SU-DHL-6 (cell line): ENCODE measurements around the gene CARMIL3.

Experiments used
- H2AFZ ChIP-seq: fragments of 200-600 bp; sonication (generic); 2 replicates; pipeline ENCODE4 v1.6.1; 2014; ENCODE audit warnings: low read depth, mild to moderate bottlenecking, moderate library complexity, mixed read lengths, antibody characterized with exemption, low read length; ENCODE audit not compliant: severe bottlenecking
- H3F3A ChIP-seq: fragments of 200-600 bp; shearing (Covaris generic); 2 replicates; pipeline ENCODE4 v1.6.0; 2016; ENCODE audit warnings: antibody characterized with exemption, mild to moderate bottlenecking; ENCODE audit not compliant: insufficient read depth
- H3K27ac ChIP-seq: fragments of 200-600 bp; sonication (generic); 2 replicates; pipeline ENCODE4 v1.5.1; 2016; ENCODE audit warnings: low read depth, mild to moderate bottlenecking, low read length, moderate library complexity, mixed read lengths
- H3K27me3 ChIP-seq: fragments of 200-600 bp; sonication (generic), shearing (Covaris generic); 2 replicates; pipeline ENCODE4 v1.6.0; 2014; ENCODE audit warnings: mild to moderate bottlenecking, low read length
- H3K36me3 ChIP-seq: fragments of 200-600 bp; sonication (generic); 2 replicates; pipeline ENCODE4 v1.6.1; 2014; ENCODE audit warnings: mild to moderate bottlenecking, low read length, mixed read lengths
- H3K4me2 ChIP-seq: fragments of 300-600, 200-600 bp; shearing (Covaris generic), sonication (generic); 2 replicates; pipeline ENCODE4 v1.6.0; 2014; ENCODE audit warnings: low read length, low read depth, mild to moderate bottlenecking; ENCODE audit not compliant: poor library complexity, severe bottlenecking
- H3K4me3 ChIP-seq: fragments of 200-600 bp; sonication (generic); 2 replicates; pipeline ENCODE4 v1.5.1; 2014; ENCODE audit warnings: antibody characterized with exemption, low read length, mild to moderate bottlenecking, mixed read lengths; ENCODE audit not compliant: insufficient read depth, poor library complexity, severe bottlenecking
- H3K79me2 ChIP-seq: fragments of 200-600 bp; sonication (generic); 2 replicates; pipeline ENCODE4 v1.6.1; 2014; ENCODE audit warnings: mild to moderate bottlenecking, low read length, moderate library complexity; ENCODE audit not compliant: insufficient read depth
- H3K9ac ChIP-seq: fragments of 200-600 bp; sonication (generic); 2 replicates; pipeline ENCODE4 v1.7.0; 2014; ENCODE audit warnings: mild to moderate bottlenecking, low read length
- H3K9me2 ChIP-seq: fragments of 200-600 bp; sonication (generic); replicated peaks from 2 replicates; pipeline ENCODE4 v1.6.1; 2014; ENCODE audit warnings: low read length; ENCODE audit not compliant: insufficient read depth
- H3K9me3 ChIP-seq: fragments of 200-600 bp; sonication (generic); 2 replicates; pipeline ENCODE4 v1.6.1; 2014; ENCODE audit warnings: low read length, mixed read lengths; ENCODE audit not compliant: insufficient read depth
- H4K20me1 ChIP-seq: fragments of 200-600 bp; sonication (generic); 2 replicates; pipeline ENCODE4 v1.6.1; 2014; ENCODE audit warnings: low read depth, mild to moderate bottlenecking, antibody characterized with exemption, low read length, moderate library complexity, mixed read lengths
- EZH2phosphoT487 ChIP-seq: fragments of 200-600 bp; sonication (generic), shearing (Covaris generic); conservative IDR thresholded peaks from 2 replicates; pipeline ENCODE4 v1.6.1; 2018; ENCODE audit warnings: mild to moderate bottlenecking, antibody characterized with exemption, low read length, moderate library complexity, mixed read lengths
- TF ChIP-seq, protein P1 (sequence below): fragments of 200-600 bp; sonication (generic); IDR thresholded peaks from one replicate; pipeline ENCODE4 v1.5.1; 2017; ENCODE audit warnings: antibody characterized with exemption, mild to moderate bottlenecking, low read length, moderate library complexity; ENCODE audit not compliant: insufficient read depth, poor library complexity, severe bottlenecking

Gene CARMIL3

DNA sequence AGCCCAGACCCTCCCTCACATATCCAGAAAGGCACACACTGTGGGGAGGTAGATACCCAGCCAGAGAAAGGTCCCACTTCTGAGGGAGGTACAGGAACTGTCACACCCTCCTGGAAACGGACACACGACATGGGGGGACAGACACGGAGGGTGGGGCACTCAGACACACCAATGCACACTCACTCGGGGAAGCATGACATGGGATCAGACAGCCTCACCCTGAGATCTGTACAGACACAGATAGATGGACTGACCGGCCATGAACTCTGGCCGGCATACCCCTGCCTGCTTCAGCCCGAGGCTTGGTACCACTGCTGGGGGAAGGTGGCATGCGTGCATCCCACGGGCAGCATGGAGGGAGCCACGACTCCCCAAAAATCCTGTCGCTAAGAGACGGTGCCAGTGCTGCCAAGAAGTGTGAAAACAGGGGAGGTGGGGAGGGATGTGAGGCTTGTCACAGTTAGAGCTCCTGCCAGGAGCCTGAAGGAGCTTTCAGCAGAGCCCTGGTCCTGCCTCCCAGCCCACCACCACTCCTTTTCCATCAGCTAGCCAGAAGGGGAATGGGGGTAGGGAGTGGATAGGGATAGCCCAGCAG is 20.1 kb downstream of the CARMIL3 start:
- Histone ChIP-seq H3K9me2 (no peaks in the 10 kb centered on the region), H3K79me2 (no peaks in the 10 kb centered on the region), H3K4me2 (no peak overlapping the region), H2AFZ (no peak overlapping the region), H3F3A (no peaks in the 10 kb centered on the region), H3K4me3 (no peak overlapping the region), H3K27ac (no peak overlapping the region), H3K9ac (no peak overlapping the region), H3K36me3 (no peaks in the 10 kb centered on the region), H4K20me1 (no peaks in the 10 kb centered on the region), H3K9me3 (no peaks in the 10 kb centered on the region), H3K27me3 (no peaks in the 10 kb centered on the region)
- TF ChIP-seq, protein P1, sequence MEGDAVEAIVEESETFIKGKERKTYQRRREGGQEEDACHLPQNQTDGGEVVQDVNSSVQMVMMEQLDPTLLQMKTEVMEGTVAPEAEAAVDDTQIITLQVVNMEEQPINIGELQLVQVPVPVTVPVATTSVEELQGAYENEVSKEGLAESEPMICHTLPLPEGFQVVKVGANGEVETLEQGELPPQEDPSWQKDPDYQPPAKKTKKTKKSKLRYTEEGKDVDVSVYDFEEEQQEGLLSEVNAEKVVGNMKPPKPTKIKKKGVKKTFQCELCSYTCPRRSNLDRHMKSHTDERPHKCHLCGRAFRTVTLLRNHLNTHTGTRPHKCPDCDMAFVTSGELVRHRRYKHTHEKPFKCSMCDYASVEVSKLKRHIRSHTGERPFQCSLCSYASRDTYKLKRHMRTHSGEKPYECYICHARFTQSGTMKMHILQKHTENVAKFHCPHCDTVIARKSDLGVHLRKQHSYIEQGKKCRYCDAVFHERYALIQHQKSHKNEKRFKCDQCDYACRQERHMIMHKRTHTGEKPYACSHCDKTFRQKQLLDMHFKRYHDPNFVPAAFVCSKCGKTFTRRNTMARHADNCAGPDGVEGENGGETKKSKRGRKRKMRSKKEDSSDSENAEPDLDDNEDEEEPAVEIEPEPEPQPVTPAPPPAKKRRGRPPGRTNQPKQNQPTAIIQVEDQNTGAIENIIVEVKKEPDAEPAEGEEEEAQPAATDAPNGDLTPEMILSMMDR = no peak
- TF ChIP-seq EZH2phosphoT487 = no peak

DNA sequence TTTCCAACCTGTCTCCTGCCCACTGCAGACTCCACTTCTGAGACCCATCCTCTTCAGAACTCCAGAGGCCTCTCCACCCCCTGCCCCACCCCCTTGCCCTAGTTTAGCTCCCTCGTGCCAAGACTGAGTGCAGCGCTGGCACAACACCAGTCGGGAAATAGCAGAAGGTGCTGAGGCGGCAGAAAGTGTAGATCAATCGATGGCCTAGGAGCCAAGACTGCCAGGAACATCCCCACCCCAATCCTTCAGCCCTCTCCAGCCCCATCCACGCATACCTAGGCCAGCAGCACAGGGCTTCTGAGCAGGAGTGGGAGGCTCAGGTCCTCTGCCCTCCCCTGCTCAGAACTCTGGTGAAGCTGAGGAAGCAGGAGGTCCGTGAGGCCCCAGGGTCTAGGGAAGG is 20.6 kb downstream of the CARMIL3 start:
- no peaks in the 10 kb centered on the region for H3K27me3 ChIP-seq
- no peaks in the 10 kb centered on the region for H3F3A ChIP-seq
- H3K9me3 ChIP-seq = no peaks in the 10 kb centered on the region
- no peak overlapping the region for H3K4me3 ChIP-seq
- H3K9me2 ChIP-seq = no peaks in the 10 kb centered on the region
- no peaks in the 10 kb centered on the region for H4K20me1 ChIP-seq
- H3K79me2 ChIP-seq = no peaks in the 10 kb centered on the region
- TF ChIP-seq EZH2phosphoT487 = no peak
- TF ChIP-seq, protein P1 = no peak
- no peak overlapping the region for H3K9ac ChIP-seq
- H3K27ac ChIP-seq = no peak overlapping the region
- no peaks in the 10 kb centered on the region for H3K36me3 ChIP-seq
- H2AFZ ChIP-seq = no peak overlapping the region
- no peak overlapping the region for H3K4me2 ChIP-seq

DNA sequence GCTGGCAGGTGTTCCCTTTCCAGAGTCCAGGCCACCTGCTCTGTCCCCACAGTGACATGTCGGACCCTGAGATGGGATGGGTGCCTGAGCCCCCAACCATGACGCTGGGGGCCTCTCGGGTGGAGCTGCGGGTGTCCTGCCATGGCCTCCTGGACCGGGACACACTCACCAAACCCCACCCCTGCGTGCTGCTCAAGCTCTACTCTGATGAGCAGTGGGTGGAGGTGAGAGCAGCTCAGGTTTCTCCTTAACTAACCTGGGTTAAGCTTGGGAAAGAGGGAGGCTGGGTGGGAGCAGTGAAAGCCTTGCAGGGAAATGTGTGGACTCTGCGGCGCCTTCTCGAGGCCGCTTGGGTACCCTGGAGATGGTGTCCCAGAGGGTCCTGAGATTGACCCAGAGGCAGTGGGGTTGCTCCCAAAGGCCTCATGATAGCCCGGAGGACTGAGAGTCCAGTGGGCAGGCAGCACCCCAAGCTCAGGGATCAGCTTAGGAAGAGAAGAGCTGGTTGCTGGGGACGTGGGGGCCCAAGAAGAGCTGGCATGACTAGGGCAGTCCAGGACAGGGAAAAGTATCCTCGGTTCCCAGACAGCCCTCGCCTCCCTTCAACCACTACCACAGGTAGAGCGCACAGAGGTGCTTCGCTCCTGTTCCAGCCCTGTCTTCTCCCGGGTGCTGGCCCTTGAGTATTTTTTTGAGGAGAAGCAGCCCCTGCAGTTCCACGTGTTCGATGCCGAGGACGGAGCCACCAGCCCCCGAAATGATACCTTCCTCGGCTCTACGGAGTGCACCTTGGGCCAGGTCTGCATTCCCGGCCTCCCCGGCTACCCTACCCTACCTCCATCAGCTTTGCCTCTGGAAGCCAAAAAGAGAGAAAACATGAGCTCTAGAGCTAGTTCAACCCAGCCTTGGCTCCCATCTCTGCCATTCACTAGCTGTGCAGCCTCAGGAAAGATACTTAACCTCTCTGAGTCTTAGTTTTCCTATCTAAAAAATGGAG is 21.4 kb downstream of the CARMIL3 start:
- no peak overlapping the region for H2AFZ ChIP-seq
- no peak overlapping the region for H3K9ac ChIP-seq
- no peaks in the 10 kb centered on the region for H3F3A ChIP-seq
- H3K27me3 ChIP-seq = no peaks in the 10 kb centered on the region
- H3K9me2 ChIP-seq = no peaks in the 10 kb centered on the region
- H3K79me2 ChIP-seq = no peaks in the 10 kb centered on the region
- no peaks in the 10 kb centered on the region for H4K20me1 ChIP-seq
- H3K4me2 ChIP-seq = no peak overlapping the region
- no peak overlapping the region for H3K27ac ChIP-seq
- H3K36me3 ChIP-seq = no peaks in the 10 kb centered on the region
- H3K4me3 ChIP-seq = no peak overlapping the region
- H3K9me3 ChIP-seq = no peaks in the 10 kb centered on the region
- TF ChIP-seq EZH2phosphoT487 = no peak
- TF ChIP-seq, protein P1 = no peak
